ENCODE data around the gene DMXL1. TPM values are rescaled to one million over a fixed set of nuclear protein-coding genes. Genes with fewer than 3 reads are reported as not detected.
A peak's percentile ranks its signal among the peaks of the same experiment; 100 is the strongest.

DMXL1 gene, protein sequence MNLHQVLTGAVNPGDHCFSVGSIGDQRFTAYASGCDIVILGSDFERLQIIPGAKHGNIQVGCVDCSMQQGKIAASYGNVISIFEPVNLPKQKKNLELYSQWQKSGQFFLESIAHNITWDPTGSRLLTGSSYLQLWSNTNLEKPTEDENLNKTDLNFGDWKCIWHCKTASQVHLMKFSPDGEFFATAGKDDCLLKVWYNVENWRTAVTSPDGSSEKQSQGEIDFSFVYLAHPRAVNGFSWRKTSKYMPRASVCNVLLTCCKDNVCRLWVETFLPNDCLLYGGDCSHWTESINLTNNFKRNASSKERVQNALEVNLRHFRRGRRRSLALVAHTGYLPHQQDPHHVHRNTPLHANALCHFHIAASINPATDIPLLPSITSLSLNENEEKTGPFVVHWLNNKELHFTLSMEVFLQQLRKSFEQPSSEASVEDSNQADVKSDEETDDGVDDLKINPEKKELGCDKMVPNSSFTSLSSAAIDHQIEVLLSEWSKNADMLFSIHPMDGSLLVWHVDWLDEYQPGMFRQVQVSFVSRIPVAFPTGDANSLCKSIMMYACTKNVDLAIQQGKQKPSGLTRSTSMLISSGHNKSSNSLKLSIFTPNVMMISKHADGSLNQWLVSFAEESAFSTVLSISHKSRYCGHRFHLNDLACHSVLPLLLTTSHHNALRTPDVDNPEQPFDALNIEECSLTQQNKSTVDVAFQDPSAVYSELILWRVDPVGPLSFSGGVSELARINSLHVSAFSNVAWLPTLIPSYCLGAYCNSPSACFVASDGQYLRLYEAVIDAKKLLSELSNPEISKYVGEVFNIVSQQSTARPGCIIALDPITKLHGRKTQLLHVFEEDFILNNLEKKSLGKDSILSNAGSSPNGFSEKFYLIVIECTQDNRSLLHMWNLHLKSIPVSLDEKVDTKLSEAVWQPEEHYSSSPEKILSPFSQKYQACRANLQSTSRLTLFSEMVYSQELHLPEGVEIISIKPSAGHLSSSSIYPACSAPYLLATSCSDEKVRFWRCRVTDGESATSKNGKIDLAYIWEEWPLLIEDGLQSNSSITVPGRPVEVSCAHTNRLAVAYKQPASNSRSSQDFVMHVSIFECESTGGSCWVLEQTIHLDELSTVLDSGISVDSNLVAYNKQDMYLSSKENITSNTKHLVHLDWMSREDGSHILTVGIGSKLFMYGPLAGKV (N-terminal part only)
- total RNA-seq (2014; rRNA removed; shearing (Covaris generic); ENCODE audit: low replicate concordance), result 37.6 and 107 TPM in 2 replicates

DNA sequence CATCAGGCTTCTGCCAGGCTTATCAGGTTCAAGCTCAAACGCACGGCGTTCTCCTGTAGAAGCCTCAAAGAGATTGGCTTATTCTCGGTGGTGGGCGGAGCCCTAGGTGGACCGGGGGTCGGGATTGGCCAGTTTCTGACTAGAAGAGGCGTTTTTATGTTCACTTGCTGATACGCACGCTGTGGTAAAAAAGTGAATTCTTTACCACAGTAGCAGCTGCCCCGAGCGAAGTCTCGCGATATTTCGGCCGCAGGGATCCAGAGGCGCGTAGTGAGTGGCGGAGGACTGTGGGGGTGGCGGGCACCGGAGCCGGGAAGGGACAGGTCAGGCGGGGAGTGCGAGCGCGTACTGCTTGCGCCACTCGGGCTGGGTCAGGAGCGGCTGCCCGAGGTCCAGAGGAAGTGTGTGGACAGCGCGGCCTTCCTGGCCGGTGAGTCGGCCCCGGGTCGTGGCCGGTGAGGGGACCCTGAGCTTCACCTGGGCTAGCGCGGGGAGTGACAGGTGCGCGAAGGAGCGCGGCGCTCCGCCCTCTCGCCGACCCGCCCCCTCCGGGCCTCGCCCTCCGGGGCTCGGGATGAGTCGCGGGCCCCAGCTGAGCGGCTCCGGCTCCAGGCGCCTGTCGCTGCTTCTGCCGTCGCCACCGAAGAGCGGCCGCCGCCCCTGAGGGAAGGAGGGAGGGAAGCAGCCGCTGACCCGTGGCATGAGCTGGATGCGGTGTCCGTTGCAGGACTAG lies at the start of gene DMXL1:
Gene DMXL1 (plus strand): TSS at position 260 of the 733 bp plus-strand sequence. CDS start 483 bp downstream, outside the sequence.
- H3K9ac ChIP-seq (ENCODE audit: low read length), result peak within 1 kb of the TSS; percentile 84
- H3K9me3 ChIP-seq (ENCODE audit: low read length), result no peaks in the 10 kb centered on the region
- H3K36me3 ChIP-seq (ENCODE audit: insufficient read depth, low read length), result no peaks in the 10 kb centered on the region
- peaks cover 45% of the 10 kb centered on the region for H3K4me1 ChIP-seq (ENCODE audit: low read length)
- peaks cover 39% of the 10 kb centered on the region for H3K79me2 ChIP-seq (ENCODE audit: low read length)
- H3K9me2 ChIP-seq (replicated peaks; ENCODE audit: insufficient read depth, low read length), result no peaks in the 10 kb centered on the region
- peak; percentile 99 for DNase-seq
- H4K20me1 ChIP-seq (ENCODE audit: insufficient read depth, low read depth, low read length), result no peaks in the 10 kb centered on the region
- peak within 1 kb of the TSS; percentile 86 for H3K4me3 ChIP-seq (ENCODE audit: low read length)
- no peaks in the 10 kb centered on the region for H3K27me3 ChIP-seq (ENCODE audit: low read length)
- H2AFZ ChIP-seq (ENCODE audit: low read length), result peak within 1 kb of the TSS; percentile 96
- peak within 1 kb of the TSS; percentile 93 for H3K4me2 ChIP-seq (ENCODE audit: low read depth, low read length, poor library complexity, severe bottlenecking)
- peak within 1 kb of the TSS; percentile 88 for H3K27ac ChIP-seq (ENCODE audit: low read length)

DNA sequence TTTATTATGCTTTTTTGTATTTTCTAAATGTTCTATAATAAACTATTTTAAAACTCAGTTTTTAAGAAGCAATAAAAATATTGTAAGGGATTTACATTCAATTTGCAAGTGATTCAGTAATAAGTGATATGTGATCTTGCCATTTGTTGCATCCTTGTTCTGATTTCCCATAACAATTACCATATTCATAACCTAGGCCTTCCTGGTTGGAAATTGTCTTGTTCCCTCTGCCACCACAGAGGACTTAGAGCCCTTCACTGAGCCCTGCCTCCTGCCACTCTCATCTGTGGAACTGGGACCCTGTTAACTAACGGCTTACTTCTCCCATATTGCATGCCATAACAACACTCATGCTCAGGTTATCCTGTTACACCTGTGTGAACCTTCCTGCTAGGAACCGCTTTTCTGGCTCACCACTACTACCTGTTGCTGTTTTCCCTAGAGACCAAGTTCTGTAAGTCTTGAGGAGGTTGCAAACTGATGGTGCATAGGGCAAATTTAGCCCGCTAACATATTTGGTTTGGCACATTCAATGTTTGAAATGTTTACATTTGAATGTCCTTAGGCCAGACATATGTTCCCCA lies 49.6 kb upstream of the DMXL1 start:
- no peaks in the 10 kb centered on the region for H4K20me1 ChIP-seq (ENCODE audit: insufficient read depth, low read depth, low read length)
- H3K27ac ChIP-seq (ENCODE audit: low read length), result no peak overlapping the region
- no peaks in the 10 kb centered on the region for H3K36me3 ChIP-seq (ENCODE audit: insufficient read depth, low read length)
- H3K9me3 ChIP-seq (ENCODE audit: low read length), result no peaks in the 10 kb centered on the region
- H3K79me2 ChIP-seq (ENCODE audit: low read length), result no peaks in the 10 kb centered on the region
- no peak for DNase-seq
- no peaks in the 10 kb centered on the region for H3K9me2 ChIP-seq (replicated peaks; ENCODE audit: insufficient read depth, low read length)
- no peak overlapping the region for H3K4me3 ChIP-seq (ENCODE audit: low read length)
- no peaks in the 10 kb centered on the region for H3K27me3 ChIP-seq (ENCODE audit: low read length)
- H3K9ac ChIP-seq (ENCODE audit: low read length), result no peak overlapping the region
- H3K4me2 ChIP-seq (ENCODE audit: low read depth, low read length, poor library complexity, severe bottlenecking), result no peak overlapping the region
- H2AFZ ChIP-seq (ENCODE audit: low read length), result no peak overlapping the region
- H3K4me1 ChIP-seq (ENCODE audit: low read length), result peaks cover 36% of the 10 kb centered on the region

DNA sequence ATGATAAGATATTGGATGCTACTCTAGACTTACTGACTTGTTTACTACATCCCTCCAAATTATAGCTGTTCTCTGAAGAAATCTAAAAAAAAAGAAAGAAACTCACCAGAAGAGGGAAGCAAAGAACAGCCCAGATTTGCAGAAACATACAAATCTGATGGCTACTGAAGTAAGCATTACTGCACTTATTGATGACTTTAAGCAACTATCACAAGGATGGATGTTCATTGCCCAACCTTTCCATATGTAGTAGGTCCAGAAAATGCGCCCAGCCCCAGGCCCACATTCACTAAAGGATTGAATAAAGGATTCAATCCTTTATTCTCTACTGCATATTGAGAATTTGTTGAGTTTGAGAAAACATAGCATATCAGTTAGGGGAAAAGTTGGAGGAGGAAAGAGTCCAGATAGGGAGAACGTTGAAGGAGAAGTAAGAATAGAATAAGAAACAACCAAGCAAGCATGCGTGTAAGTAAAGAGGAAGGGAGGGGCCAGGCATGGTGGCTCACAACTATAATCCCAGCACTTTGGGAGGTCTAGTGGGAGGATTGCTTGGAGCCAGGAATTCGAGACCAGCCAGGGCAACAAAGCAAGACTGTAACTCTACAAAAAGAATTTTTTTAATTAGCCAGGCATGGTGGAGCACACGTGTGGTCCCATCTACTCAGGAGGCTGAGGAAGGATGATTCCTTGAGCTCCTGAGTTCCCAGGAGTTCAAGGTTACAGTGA lies 48.7 kb upstream of the DMXL1 start:
- no peaks in the 10 kb centered on the region for H3K27me3 ChIP-seq (ENCODE audit: low read length)
- no peaks in the 10 kb centered on the region for H3K79me2 ChIP-seq (ENCODE audit: low read length)
- H3K36me3 ChIP-seq (ENCODE audit: insufficient read depth, low read length), result no peaks in the 10 kb centered on the region
- H3K4me3 ChIP-seq (ENCODE audit: low read length), result no peak overlapping the region
- H4K20me1 ChIP-seq (ENCODE audit: insufficient read depth, low read depth, low read length), result no peaks in the 10 kb centered on the region
- H3K27ac ChIP-seq (ENCODE audit: low read length), result no peak overlapping the region
- DNase-seq, result peak; percentile 79
- H3K9me3 ChIP-seq (ENCODE audit: low read length), result no peaks in the 10 kb centered on the region
- no peaks in the 10 kb centered on the region for H3K9me2 ChIP-seq (replicated peaks; ENCODE audit: insufficient read depth, low read length)
- H3K9ac ChIP-seq (ENCODE audit: low read length), result no peak overlapping the region
- no peak overlapping the region for H2AFZ ChIP-seq (ENCODE audit: low read length)
- H3K4me1 ChIP-seq (ENCODE audit: low read length), result peaks cover 30% of the 10 kb centered on the region
- no peak overlapping the region for H3K4me2 ChIP-seq (ENCODE audit: low read depth, low read length, poor library complexity, severe bottlenecking)

DNA sequence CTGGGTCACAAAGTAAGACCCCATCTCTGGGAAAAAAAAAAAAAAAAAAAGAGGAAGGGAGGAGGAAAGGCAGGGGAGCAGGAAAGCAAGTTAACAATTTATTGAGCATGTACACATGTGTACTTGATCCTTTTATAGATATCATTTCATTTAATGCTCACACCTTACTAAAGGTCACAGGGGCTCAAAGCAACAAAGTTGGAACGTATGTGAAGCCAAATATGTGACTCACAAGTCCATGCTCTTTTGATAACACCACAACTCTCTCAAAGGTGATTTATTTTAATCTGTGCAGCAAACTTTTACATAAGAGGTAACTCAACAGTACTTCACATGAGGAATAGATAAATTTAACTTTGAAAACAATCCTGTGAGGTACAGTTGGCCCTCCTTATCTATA lies 48.1 kb upstream of the DMXL1 start:
- Histone ChIP-seq H3K4me2 (ENCODE audit: low read depth, low read length, poor library complexity, severe bottlenecking) (no peak overlapping the region), H3K4me1 (ENCODE audit: low read length) (peaks cover 30% of the 10 kb centered on the region), H3K27ac (ENCODE audit: low read length) (no peak overlapping the region)

DNA sequence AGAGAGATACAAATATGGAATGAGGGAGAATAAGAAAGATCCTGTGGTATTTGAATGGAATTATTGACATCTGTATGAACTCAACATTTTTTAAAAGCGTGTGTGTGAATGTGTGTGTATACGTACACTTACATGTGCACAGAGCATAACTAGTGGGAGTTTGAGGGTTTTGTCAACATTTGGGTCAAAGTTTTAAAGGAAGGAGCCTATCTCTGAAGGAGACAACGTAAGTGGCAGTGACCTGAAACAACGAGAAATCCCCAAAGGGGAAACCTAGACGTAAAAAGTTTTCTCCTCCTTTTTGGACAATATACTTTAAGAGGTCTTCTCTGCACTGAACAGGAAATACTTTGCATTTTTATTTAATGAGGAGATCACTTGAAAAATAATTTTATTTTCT lies 42.3 kb upstream of the DMXL1 start:
- Histone ChIP-seq H3K4me1 (ENCODE audit: low read length) (peaks cover 32% of the 10 kb centered on the region), H3K4me2 (ENCODE audit: low read depth, low read length, poor library complexity, severe bottlenecking) (peak overlapping the region; percentile 33), H3K36me3 (ENCODE audit: insufficient read depth, low read length) (no peaks in the 10 kb centered on the region), H3K79me2 (ENCODE audit: low read length) (no peaks in the 10 kb centered on the region), H2AFZ (ENCODE audit: low read length) (peak overlapping the region; percentile 78; the same call in 1 of the 2 replicates), H3K27me3 (ENCODE audit: low read length) (no peaks in the 10 kb centered on the region), H3K27ac (ENCODE audit: low read length) (no peak overlapping the region), H3K9me2 (replicated peaks; ENCODE audit: insufficient read depth, low read length) (no peaks in the 10 kb centered on the region), H4K20me1 (ENCODE audit: insufficient read depth, low read depth, low read length) (no peaks in the 10 kb centered on the region), H3K9me3 (ENCODE audit: low read length) (no peaks in the 10 kb centered on the region), H3K9ac (ENCODE audit: low read length) (no peak overlapping the region), H3K4me3 (ENCODE audit: low read length) (no peak overlapping the region)
- no peak for DNase-seq

More for the DNA sequence above, 48.1 kb upstream of the DMXL1 start:
- no peaks in the 10 kb centered on the region for H3K9me3 ChIP-seq (ENCODE audit: low read length)
- no peaks in the 10 kb centered on the region for H4K20me1 ChIP-seq (ENCODE audit: insufficient read depth, low read depth, low read length)
- no peak overlapping the region for H3K4me3 ChIP-seq (ENCODE audit: low read length)
- H3K27me3 ChIP-seq (ENCODE audit: low read length), result no peaks in the 10 kb centered on the region
- H3K79me2 ChIP-seq (ENCODE audit: low read length), result no peaks in the 10 kb centered on the region
- DNase-seq, result no peak
- H3K36me3 ChIP-seq (ENCODE audit: insufficient read depth, low read length), result no peaks in the 10 kb centered on the region
- H2AFZ ChIP-seq (ENCODE audit: low read length), result no peak overlapping the region
- H3K9me2 ChIP-seq (replicated peaks; ENCODE audit: insufficient read depth, low read length), result no peaks in the 10 kb centered on the region
- H3K9ac ChIP-seq (ENCODE audit: low read length), result no peak overlapping the region

DNA sequence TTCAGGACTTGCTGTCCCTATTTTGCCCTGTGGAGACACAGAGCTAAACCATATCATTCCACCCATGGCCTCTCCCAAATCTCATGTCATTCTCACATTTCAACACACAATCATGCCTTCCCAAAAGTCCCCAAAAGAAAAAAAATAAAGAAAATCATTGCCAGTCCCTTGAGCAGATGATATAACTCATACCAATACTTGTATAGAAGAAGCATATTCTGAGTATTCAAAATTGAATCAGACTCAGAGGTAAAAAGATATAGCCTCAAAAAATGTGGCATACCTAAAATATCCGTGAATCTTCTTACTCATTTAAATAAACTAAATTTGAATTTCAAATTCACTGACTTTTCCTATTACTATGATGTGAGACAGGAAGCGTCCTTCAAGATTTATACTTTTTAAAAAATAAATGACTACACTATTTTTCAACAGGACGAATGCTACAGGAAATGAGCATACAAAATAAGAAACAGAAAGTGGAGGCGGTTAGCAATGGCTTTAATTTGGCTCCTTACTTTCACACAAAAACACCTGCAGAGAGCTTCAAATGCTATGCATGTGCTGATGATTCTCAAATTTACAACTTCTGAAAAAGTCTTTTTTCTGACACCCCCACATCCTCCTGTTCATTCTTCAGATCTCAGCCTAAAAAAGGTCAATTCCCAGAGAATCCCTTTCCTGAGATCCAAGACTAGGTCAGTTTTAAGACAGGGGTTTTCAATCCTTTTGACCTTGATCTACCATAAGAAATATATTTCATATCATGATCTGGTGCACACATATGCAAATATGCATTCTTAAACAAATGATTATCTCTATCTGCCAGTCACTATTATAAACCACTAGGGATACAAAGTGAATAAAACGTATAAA lies 39.6 kb upstream of the DMXL1 start:
- Histone ChIP-seq H3K9me2 (replicated peaks; ENCODE audit: insufficient read depth, low read length) (no peaks in the 10 kb centered on the region), H3K4me3 (ENCODE audit: low read length) (peak overlapping the region; percentile 22; the same call in 1 of the 2 replicates), H3K79me2 (ENCODE audit: low read length) (no peaks in the 10 kb centered on the region), H4K20me1 (ENCODE audit: insufficient read depth, low read depth, low read length) (no peaks in the 10 kb centered on the region), H2AFZ (ENCODE audit: low read length) (peak overlapping the region; percentile 31; the same call in 1 of the 2 replicates), H3K36me3 (ENCODE audit: insufficient read depth, low read length) (no peaks in the 10 kb centered on the region), H3K27me3 (ENCODE audit: low read length) (no peaks in the 10 kb centered on the region), H3K9ac (ENCODE audit: low read length) (no peak overlapping the region), H3K9me3 (ENCODE audit: low read length) (no peaks in the 10 kb centered on the region), H3K4me2 (ENCODE audit: low read depth, low read length, poor library complexity, severe bottlenecking) (peak overlapping the region; percentile 61), H3K27ac (ENCODE audit: low read length) (peak overlapping the region; percentile 73), H3K4me1 (ENCODE audit: low read length) (peaks cover 31% of the 10 kb centered on the region)
- peak; percentile 66 for DNase-seq

All from Karpas-422 (cell line).